Upper lobe of left lung (tissue), 6 donors: ENCODE results near the gene ADAM30. TPM values are rescaled to one million over a fixed set of nuclear protein-coding genes. Genes with fewer than 3 reads are reported as not detected.

Experiments used
- ATAC-seq, 2 donors: fragments of 200-7000 bp; cut with Tn5 transposase; one replicate each; pipeline ENCODE4 v1.9.1; 2022; ENCODE audit warnings: mild to moderate bottlenecking in 2 of 2, moderate library complexity in 2 of 2; ENCODE audit not compliant: low FRiP score in 2 of 2
- DNase-seq, 2 donors: peaks; one replicate each; pipeline ENCODE4 v3.0.0-alpha.2; 2019 to 2020
- H3K27ac ChIP-seq, 4 donors: fragments of 200-600 bp; sonication (generic); one replicate each; pipeline ENCODE4 v1.5.1; 2016 to 2019
- H3K27me3 ChIP-seq, 4 donors: fragments of 200-600 bp; sonication (generic); one replicate each; pipeline ENCODE4 v1.5.1; 2017 to 2019
- H3K36me3 ChIP-seq, 4 donors: fragments of 200-600 bp; sonication (generic); one replicate each; pipeline ENCODE4 v1.5.1; 2016 to 2019
- H3K4me1 ChIP-seq, 4 donors: fragments of 200-600 bp; sonication (generic); one replicate each; pipeline ENCODE4 v1.5.1; 2018 to 2019
- H3K4me3 ChIP-seq, 4 donors: fragments of 200-600 bp; sonication (generic); one replicate each; pipeline ENCODE4 v1.5.1; 2017 to 2019; ENCODE audit warnings: mild to moderate bottlenecking in 2 of 4, moderate library complexity in 1 of 4
- H3K9me3 ChIP-seq, 4 donors: fragments of 200-600 bp; sonication (generic); one replicate each; pipeline ENCODE4 v1.5.1; 2018 to 2019
- CTCF ChIP-seq, 6 experiments: fragments of 450-650 bp in 4 of 6; fragments of 200-600 bp in 2 of 6; sonication (generic) in 2 of 6; IDR thresholded peaks; one replicate each; pipeline ENCODE4 v1.5.1; 2016 to 2019; ENCODE audit warnings: antibody characterized with exemption in 6 of 6
- EP300 ChIP-seq, 4 donors: sonication (generic); formaldehyde crosslinking; IDR thresholded peaks; one replicate each; pipeline ENCODE4 v1.5.1; 2017; ENCODE audit warnings: antibody characterized with exemption in 4 of 4, control low read depth in 2 of 4
- POLR2A ChIP-seq, 4 donors: fragments of 450-650 bp; IDR thresholded peaks; one replicate each; pipeline ENCODE4 v1.5.1; 2016 to 2017; ENCODE audit warnings: antibody characterized with exemption in 4 of 4, mild to moderate bottlenecking in 2 of 4
- POLR2AphosphoS5 ChIP-seq, 2 donors: sonication (generic); formaldehyde crosslinking; IDR thresholded peaks; one replicate each; pipeline ENCODE4 v1.5.1; 2017; ENCODE audit warnings: antibody characterized with exemption in 2 of 2
- WGBS, 2 donors: methylation state at CpG; one replicate each; pipeline ENCODE4 v1.1.5; 2017 to 2018; 5-methylcytosine and 5-hydroxymethylcytosine counted together
- total RNA-seq, 6 donors: library from RNA; depleted of rRNA in 4 of 6; stranded (reverse); fragments of >200 nt in 4 of 6; gene quantifications; one replicate each; pipeline versions ENCODE4 v1.1.0 to v1.2.1, GENCODE V29; 2016 to 2021
- donor health status: DM: no; HTN: no; CAD: no; lungs with moderate emphysema.
- donor health status: DM: no; HTN: yes; CAD: no; lungs with severe emphysema.

Gene ADAM30
- total RNA-seq, 6 donors from 2014 or later = not detected

GRCh38 chr1:119893238-119893791 is 3.0 kb downstream of the ADAM30 start:
- H3K4me3 ChIP-seq = no peak overlapping the region
- no peaks in the 10 kb centered on the region for H3K4me1 ChIP-seq
- no peak overlapping the region for H3K27ac ChIP-seq
- WGBS, 2 donors = 71 to 87% methylated on average over 6 of the region's 6 CpGs
- DNase-seq (no peak), ATAC-seq (no peak)
- TF ChIP-seq POLR2A (IDR thresholded peaks at IDR 0.05) (no peak), EP300 (IDR thresholded peaks at IDR 0.05) (no peak), POLR2AphosphoS5 (IDR thresholded peaks at IDR 0.05) (no peak), CTCF (IDR thresholded peaks at IDR 0.05) (no peak)
- no peaks in the 10 kb centered on the region for H3K36me3 ChIP-seq
- H3K27me3 ChIP-seq = no peaks in the 10 kb centered on the region
- H3K9me3 ChIP-seq = no peaks in the 10 kb centered on the region

- no peaks in the 10 kb centered on the region for H3K9me3 ChIP-seq
- no peak for ATAC-seq
Observed at GRCh38 chr1:119891386-119891785, 4.9 kb downstream of the ADAM30 start.

GRCh38 chr1:119888476-119888875 is 7.8 kb downstream of the ADAM30 start:
- Histone ChIP-seq H3K27me3 (no peaks in the 10 kb centered on the region), H3K36me3 (no peaks in the 10 kb centered on the region), H3K27ac (no peak overlapping the region), H3K4me3 (no peak overlapping the region), H3K9me3 (no peaks in the 10 kb centered on the region), H3K4me1 (no peaks in the 10 kb centered on the region)
- ATAC-seq (no peak), DNase-seq (no peak)
- TF ChIP-seq EP300 (IDR thresholded peaks at IDR 0.05) (no peak), CTCF (IDR thresholded peaks at IDR 0.05) (no peak), POLR2A (IDR thresholded peaks at IDR 0.05) (no peak), POLR2AphosphoS5 (IDR thresholded peaks at IDR 0.05) (no peak)

More at GRCh38 chr1:119891386-119891785, 4.9 kb downstream of the ADAM30 start:
- H3K27me3 ChIP-seq = no peaks in the 10 kb centered on the region
- 63 to 86% methylated on average over 1 of the region's 1 CpG for WGBS, 2 donors
- H3K4me1 ChIP-seq = no peaks in the 10 kb centered on the region
- no peak overlapping the region for H3K27ac ChIP-seq
- H3K4me3 ChIP-seq = no peak overlapping the region
- no peak for TF ChIP-seq POLR2A (IDR thresholded peaks at IDR 0.05)
- TF ChIP-seq CTCF (IDR thresholded peaks at IDR 0.05) = no peak
- no peak for TF ChIP-seq POLR2AphosphoS5 (IDR thresholded peaks at IDR 0.05)
- TF ChIP-seq EP300 (IDR thresholded peaks at IDR 0.05) = no peak
- no peaks in the 10 kb centered on the region for H3K36me3 ChIP-seq
- DNase-seq = no peak

GRCh38 chr1:119887427-119887826 is 8.9 kb downstream of the ADAM30 start:
- TF ChIP-seq POLR2AphosphoS5 (IDR thresholded peaks at IDR 0.05) = no peak
- no peak for TF ChIP-seq POLR2A (IDR thresholded peaks at IDR 0.05)
- no peak for TF ChIP-seq CTCF (IDR thresholded peaks at IDR 0.05)
- TF ChIP-seq EP300 (IDR thresholded peaks at IDR 0.05) = no peak
- H3K27me3 ChIP-seq = no peaks in the 10 kb centered on the region

More at GRCh38 chr1:119887427-119887826, 8.9 kb downstream of the ADAM30 start:
- no peak overlapping the region for H3K4me3 ChIP-seq
- no peak overlapping the region for H3K27ac ChIP-seq
- ATAC-seq = no peak
- no peaks in the 10 kb centered on the region for H3K9me3 ChIP-seq
- no peaks in the 10 kb centered on the region for H3K36me3 ChIP-seq
- H3K4me1 ChIP-seq = no peaks in the 10 kb centered on the region
- DNase-seq = no peak
